ENCODE measurements around the gene BIN2. TPM values are rescaled to one million over a fixed set of nuclear protein-coding genes. Genes with fewer than 3 reads are reported as not detected.

Gene BIN2
- total and polyA plus RNA-seq, 10 of the 15 experiments (the other 5 are each of a cell fraction or from before 2014, with no cell fraction given) = 8.6 to 42.9 (median 32.1) TPM

- no peak for DNase-seq (ENCODE audit: low read depth, low spot score)
- RAD21 ChIA-PET (ENCODE audit: unreplicated experiment) = interaction anchor here (1.0 kb wide), 1 partner anchor 32 kb away, joined by 3 read pairs; no protein-coding TSS in a partner anchor
- peaks cover 18% of the 10 kb centered on the region for H3K4me1 ChIP-seq (ENCODE audit: control insufficient read depth, insufficient read depth, low read length)
- H3K27ac ChIP-seq (ENCODE audit: control insufficient read depth, insufficient read depth) = no peak overlapping the region
- SMC1A ChIA-PET (ENCODE audit: uncharacterized antibody, unreplicated experiment) = interaction anchor here (1.0 kb wide), 2 partner anchors 10 to 12 kb away, joined by 3 read pairs; no protein-coding TSS in a partner anchor
- in situ Hi-C loops (cut with MboI) = no loop called here
- no peaks in the 10 kb centered on the region for H3K9me3 ChIP-seq (replicated peaks; ENCODE audit: control insufficient read depth, insufficient read depth, low read length)
- no peaks in the 10 kb centered on the region for H3K27me3 ChIP-seq (replicated peaks in 1 of 2; ENCODE audit: control insufficient read depth in 2 of 2, insufficient read depth in 2 of 2, low read length in 1 of 2)
- TF ChIP-seq CHD2 (IDR thresholded peaks at IDR 0.05; ENCODE audit: borderline replicate concordance, low read depth, low read length) (no peak), MEF2A (IDR thresholded peaks at IDR 0.05; ENCODE audit: insufficient read depth, low read depth, low read length) (no peak), NFIC (IDR thresholded peaks at IDR 0.05; ENCODE audit: low read depth, low read length) (no peak)
- TF ChIP-seq, protein P1, sequence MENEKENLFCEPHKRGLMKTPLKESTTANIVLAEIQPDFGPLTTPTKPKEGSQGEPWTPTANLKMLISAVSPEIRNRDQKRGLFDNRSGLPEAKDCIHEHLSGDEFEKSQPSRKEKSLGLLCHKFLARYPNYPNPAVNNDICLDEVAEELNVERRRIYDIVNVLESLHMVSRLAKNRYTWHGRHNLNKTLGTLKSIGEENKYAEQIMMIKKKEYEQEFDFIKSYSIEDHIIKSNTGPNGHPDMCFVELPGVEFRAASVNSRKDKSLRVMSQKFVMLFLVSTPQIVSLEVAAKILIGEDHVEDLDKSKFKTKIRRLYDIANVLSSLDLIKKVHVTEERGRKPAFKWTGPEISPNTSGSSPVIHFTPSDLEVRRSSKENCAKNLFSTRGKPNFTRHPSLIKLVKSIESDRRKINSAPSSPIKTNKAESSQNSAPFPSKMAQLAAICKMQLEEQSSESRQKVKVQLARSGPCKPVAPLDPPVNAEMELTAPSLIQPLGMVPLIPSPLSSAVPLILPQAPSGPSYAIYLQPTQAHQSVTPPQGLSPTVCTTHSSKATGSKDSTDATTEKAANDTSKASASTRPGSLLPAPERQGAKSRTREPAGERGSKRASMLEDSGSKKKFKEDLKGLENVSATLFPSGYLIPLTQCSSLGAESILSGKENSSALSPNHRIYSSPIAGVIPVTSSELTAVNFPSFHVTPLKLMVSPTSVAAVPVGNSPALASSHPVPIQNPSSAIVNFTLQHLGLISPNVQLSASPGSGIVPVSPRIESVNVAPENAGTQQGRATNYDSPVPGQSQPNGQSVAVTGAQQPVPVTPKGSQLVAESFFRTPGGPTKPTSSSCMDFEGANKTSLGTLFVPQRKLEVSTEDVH (IDR thresholded peaks at IDR 0.05; ENCODE audit: low read depth, partially characterized antibody) = no peak
- TF ChIP-seq, protein P2, sequence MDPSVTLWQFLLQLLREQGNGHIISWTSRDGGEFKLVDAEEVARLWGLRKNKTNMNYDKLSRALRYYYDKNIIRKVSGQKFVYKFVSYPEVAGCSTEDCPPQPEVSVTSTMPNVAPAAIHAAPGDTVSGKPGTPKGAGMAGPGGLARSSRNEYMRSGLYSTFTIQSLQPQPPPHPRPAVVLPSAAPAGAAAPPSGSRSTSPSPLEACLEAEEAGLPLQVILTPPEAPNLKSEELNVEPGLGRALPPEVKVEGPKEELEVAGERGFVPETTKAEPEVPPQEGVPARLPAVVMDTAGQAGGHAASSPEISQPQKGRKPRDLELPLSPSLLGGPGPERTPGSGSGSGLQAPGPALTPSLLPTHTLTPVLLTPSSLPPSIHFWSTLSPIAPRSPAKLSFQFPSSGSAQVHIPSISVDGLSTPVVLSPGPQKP (IDR thresholded peaks at IDR 0.05; ENCODE audit: low read depth, low read length) = no peak
- no peak overlapping the region for H2AFZ ChIP-seq (ENCODE audit: control insufficient read depth, low read depth, low read length)
- no peak for ATAC-seq
- H3K4me2 ChIP-seq (ENCODE audit: control insufficient read depth, insufficient read depth) = no peak overlapping the region
- H4K20me1 ChIP-seq (ENCODE audit: control insufficient read depth, insufficient read depth) = no peaks in the 10 kb centered on the region
- no TSS peak for BruUV-seq (replicated peaks)
- no peak overlapping the region for H3K4me3 ChIP-seq
- no peak overlapping the region for H3K9ac ChIP-seq (ENCODE audit: control insufficient read depth, insufficient read depth, low read length)
- H3K79me2 ChIP-seq (ENCODE audit: control insufficient read depth, insufficient read depth, low read length) = peaks cover 1% of the 10 kb centered on the region; the same call in 1 of the 2 replicates
- CTCF ChIA-PET = interaction anchor here (1.6 to 2.4 kb wide), 2 partner anchors 17 to 161 kb away, joined by 3 to 8 read pairs; no protein-coding TSS in a partner anchor
- 100% methylated on average over 3 of the region's 3 CpGs for WGBS (ENCODE audit: insufficient coverage, insufficient replicate concordance, low lambda C conversion rate, missing lambda C conversion rate)
- intact Hi-C loops (cut with micrococcal nuclease; ENCODE audit: unreplicated experiment) = no loop called here
- peaks cover 10 to 22% of the 10 kb centered on the region in 2 experiments; a peak in 3 of 4 replicates for H3K36me3 ChIP-seq (ENCODE audit: control insufficient read depth in 2 of 2, insufficient read depth in 2 of 2, low read length in 1 of 2)
- POLR2A ChIA-PET = no interaction called here
- FAIRE-seq = no peak
These were observed 49.2 kb upstream of the BIN2 start for GRCh38 chr12:51373187-51373586.
